ENCODE data around the gene RXFP1.

RXFP1 gene

GRCh38 chr4:158581161-158581560 lies 59.5 kb downstream of the RXFP1 start:
- Histone ChIP-seq H3K9me3 (ENCODE audit: insufficient read depth, low read length, severe bottlenecking) (no peaks in the 10 kb centered on the region), H3K36me3 (ENCODE audit: insufficient read depth, low read length) (no peaks in the 10 kb centered on the region), H3K79me2 (ENCODE audit: insufficient read depth, low read length) (no peaks in the 10 kb centered on the region), H3K27ac (ENCODE audit: low read length) (no peak overlapping the region), H3K9ac (ENCODE audit: low read depth, low read length) (no peak overlapping the region), H3K4me1 (ENCODE audit: insufficient read depth, low read length) (no peaks in the 10 kb centered on the region), H4K20me1 (ENCODE audit: insufficient read depth, low read length) (no peaks in the 10 kb centered on the region), H3K4me2 (ENCODE audit: insufficient read depth, low read length) (no peak overlapping the region), H3K4me3 (ENCODE audit: low read depth in 1 of 2, low read length in 2 of 2) (no peak overlapping the region), H2AFZ (ENCODE audit: low read depth, low read length) (no peak overlapping the region), H3K27me3 (ENCODE audit: insufficient read depth, low read length, poor library complexity) (no peaks in the 10 kb centered on the region)
- DNase-seq = no peak
- no peak for TF ChIP-seq CTCF (IDR thresholded peaks at IDR 0.05; ENCODE audit: borderline replicate concordance, extremely low read depth, low read length, poor library complexity, severe bottlenecking)
- TF ChIP-seq EZH2 (IDR thresholded peaks at IDR 0.05; ENCODE audit: borderline replicate concordance, low read depth, low read length, severe bottlenecking) = no peak
- ATAC-seq (ENCODE audit: insufficient read depth, low read depth) = no peak

GRCh38 chr4:158586881-158587280 lies 65.2 kb downstream of the RXFP1 start:
- Histone ChIP-seq H3K36me3 (ENCODE audit: insufficient read depth, low read length) (no peaks in the 10 kb centered on the region), H4K20me1 (ENCODE audit: insufficient read depth, low read length) (no peaks in the 10 kb centered on the region), H3K4me2 (ENCODE audit: insufficient read depth, low read length) (no peak overlapping the region), H3K27me3 (ENCODE audit: insufficient read depth, low read length, poor library complexity) (no peaks in the 10 kb centered on the region), H3K27ac (ENCODE audit: low read length) (no peak overlapping the region), H3K4me1 (ENCODE audit: insufficient read depth, low read length) (no peaks in the 10 kb centered on the region), H3K79me2 (ENCODE audit: insufficient read depth, low read length) (no peaks in the 10 kb centered on the region), H3K9me3 (ENCODE audit: insufficient read depth, low read length, severe bottlenecking) (no peaks in the 10 kb centered on the region), H3K9ac (ENCODE audit: low read depth, low read length) (no peak overlapping the region), H2AFZ (ENCODE audit: low read depth, low read length) (no peak overlapping the region), H3K4me3 (ENCODE audit: low read depth in 1 of 2, low read length in 2 of 2) (no peak overlapping the region)
- DNase-seq = no peak
- TF ChIP-seq CTCF (IDR thresholded peaks at IDR 0.05; ENCODE audit: borderline replicate concordance, extremely low read depth, low read length, poor library complexity, severe bottlenecking) (no peak), EZH2 (IDR thresholded peaks at IDR 0.05; ENCODE audit: borderline replicate concordance, low read depth, low read length, severe bottlenecking) (no peak)
- ATAC-seq (ENCODE audit: insufficient read depth, low read depth) = no peak

- DNase-seq = no peak
- H3K4me1 ChIP-seq (ENCODE audit: insufficient read depth, low read length) = no peaks in the 10 kb centered on the region
- no peak overlapping the region for H3K4me2 ChIP-seq (ENCODE audit: insufficient read depth, low read length)
- no peaks in the 10 kb centered on the region for H3K36me3 ChIP-seq (ENCODE audit: insufficient read depth, low read length)
- no peak for ATAC-seq (ENCODE audit: insufficient read depth, low read depth)
- TF ChIP-seq EZH2 (IDR thresholded peaks at IDR 0.05; ENCODE audit: borderline replicate concordance, low read depth, low read length, severe bottlenecking) = no peak
- no peaks in the 10 kb centered on the region for H4K20me1 ChIP-seq (ENCODE audit: insufficient read depth, low read length)
- H3K9me3 ChIP-seq (ENCODE audit: insufficient read depth, low read length, severe bottlenecking) = no peaks in the 10 kb centered on the region
- no peaks in the 10 kb centered on the region for H3K79me2 ChIP-seq (ENCODE audit: insufficient read depth, low read length)
- no peak overlapping the region for H3K9ac ChIP-seq (ENCODE audit: low read depth, low read length)
- no peak overlapping the region for H3K4me3 ChIP-seq (ENCODE audit: low read depth in 1 of 2, low read length in 2 of 2)
- H3K27ac ChIP-seq (ENCODE audit: low read length) = no peak overlapping the region
- no peak overlapping the region for H2AFZ ChIP-seq (ENCODE audit: low read depth, low read length)
- H3K27me3 ChIP-seq (ENCODE audit: insufficient read depth, low read length, poor library complexity) = no peaks in the 10 kb centered on the region
Observed at GRCh38 chr4:158588285-158588684, 66.6 kb downstream of the RXFP1 start.

GRCh38 chr4:158588777-158589176 lies 67.1 kb downstream of the RXFP1 start:
- Histone ChIP-seq H3K9ac (ENCODE audit: low read depth, low read length) (no peak overlapping the region), H2AFZ (ENCODE audit: low read depth, low read length) (no peak overlapping the region), H3K4me2 (ENCODE audit: insufficient read depth, low read length) (no peak overlapping the region), H3K4me3 (ENCODE audit: low read depth in 1 of 2, low read length in 2 of 2) (no peak overlapping the region), H3K27ac (ENCODE audit: low read length) (no peak overlapping the region), H3K9me3 (ENCODE audit: insufficient read depth, low read length, severe bottlenecking) (no peaks in the 10 kb centered on the region), H3K79me2 (ENCODE audit: insufficient read depth, low read length) (no peaks in the 10 kb centered on the region), H4K20me1 (ENCODE audit: insufficient read depth, low read length) (no peaks in the 10 kb centered on the region), H3K27me3 (ENCODE audit: insufficient read depth, low read length, poor library complexity) (no peaks in the 10 kb centered on the region), H3K4me1 (ENCODE audit: insufficient read depth, low read length) (no peaks in the 10 kb centered on the region), H3K36me3 (ENCODE audit: insufficient read depth, low read length) (no peaks in the 10 kb centered on the region)
- DNase-seq (no peak), ATAC-seq (ENCODE audit: insufficient read depth, low read depth) (no peak)
- TF ChIP-seq CTCF (IDR thresholded peaks at IDR 0.05; ENCODE audit: borderline replicate concordance, extremely low read depth, low read length, poor library complexity, severe bottlenecking) (no peak), EZH2 (IDR thresholded peaks at IDR 0.05; ENCODE audit: borderline replicate concordance, low read depth, low read length, severe bottlenecking) (no peak)

Measured in DND-41 (cell line).